ENCODE data around the gene ZNF593. TPM values are rescaled to one million over a fixed set of nuclear protein-coding genes. Genes with fewer than 3 reads are reported as not detected.

ZNF593 gene
- total and polyA plus RNA-seq, 11 donors = 13.7 to 147 (median 22.6) TPM

GRCh38 chr1:26210147-26210870, 40.6 kb downstream of the ZNF593 start:
- WGBS, 4 donors = 40 to 54% (median 52%) methylated on average over 4 to 5 of the region's 5 CpGs
- ATAC-seq (peak in 3 of 4 donors; percentile 56 to 80 (median 71)), DNase-seq (no peak)
- H3K4me3 ChIP-seq = no peak overlapping the region
- H3K27ac ChIP-seq = no peak overlapping the region
- H3K27me3 ChIP-seq = peaks cover 0 to 3% (median 0%) of the 10 kb centered on the region in 9 donors
- intact Hi-C loops (cut with DNase I) = no loop called here
- TF ChIP-seq, protein P1, sequence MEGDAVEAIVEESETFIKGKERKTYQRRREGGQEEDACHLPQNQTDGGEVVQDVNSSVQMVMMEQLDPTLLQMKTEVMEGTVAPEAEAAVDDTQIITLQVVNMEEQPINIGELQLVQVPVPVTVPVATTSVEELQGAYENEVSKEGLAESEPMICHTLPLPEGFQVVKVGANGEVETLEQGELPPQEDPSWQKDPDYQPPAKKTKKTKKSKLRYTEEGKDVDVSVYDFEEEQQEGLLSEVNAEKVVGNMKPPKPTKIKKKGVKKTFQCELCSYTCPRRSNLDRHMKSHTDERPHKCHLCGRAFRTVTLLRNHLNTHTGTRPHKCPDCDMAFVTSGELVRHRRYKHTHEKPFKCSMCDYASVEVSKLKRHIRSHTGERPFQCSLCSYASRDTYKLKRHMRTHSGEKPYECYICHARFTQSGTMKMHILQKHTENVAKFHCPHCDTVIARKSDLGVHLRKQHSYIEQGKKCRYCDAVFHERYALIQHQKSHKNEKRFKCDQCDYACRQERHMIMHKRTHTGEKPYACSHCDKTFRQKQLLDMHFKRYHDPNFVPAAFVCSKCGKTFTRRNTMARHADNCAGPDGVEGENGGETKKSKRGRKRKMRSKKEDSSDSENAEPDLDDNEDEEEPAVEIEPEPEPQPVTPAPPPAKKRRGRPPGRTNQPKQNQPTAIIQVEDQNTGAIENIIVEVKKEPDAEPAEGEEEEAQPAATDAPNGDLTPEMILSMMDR (IDR thresholded peaks at IDR 0.05) = no peak
- TF ChIP-seq POLR2A (IDR thresholded peaks at IDR 0.05) = no peak
- H3K9me3 ChIP-seq = no peaks in the 10 kb centered on the region
- H3K36me3 ChIP-seq = no peaks in the 10 kb centered on the region
- H3K4me1 ChIP-seq = peaks cover 0 to 5% (median 0%) of the 10 kb centered on the region in 12 donors

- intact Hi-C loops (cut with DNase I) = no loop called here
- peaks cover 0 to 3% (median 0%) of the 10 kb centered on the region in 9 donors for H3K27me3 ChIP-seq
- no peak for DNase-seq
- H3K36me3 ChIP-seq = no peaks in the 10 kb centered on the region
- WGBS, 4 donors = 85 to 93% (median 90%) methylated on average over 5 of the region's 5 CpGs
- no peak overlapping the region for H3K27ac ChIP-seq
- H3K4me3 ChIP-seq = no peak overlapping the region
- no peak for TF ChIP-seq POLR2A (IDR thresholded peaks at IDR 0.05)
- TF ChIP-seq, protein P1 (IDR thresholded peaks at IDR 0.05) = no peak
- peaks cover 0 to 5% (median 0%) of the 10 kb centered on the region in 12 donors for H3K4me1 ChIP-seq
- no peak for ATAC-seq
- no peaks in the 10 kb centered on the region for H3K9me3 ChIP-seq
These were observed 43.0 kb downstream of the ZNF593 start for GRCh38 chr1:26212726-26213125.

DNA sequence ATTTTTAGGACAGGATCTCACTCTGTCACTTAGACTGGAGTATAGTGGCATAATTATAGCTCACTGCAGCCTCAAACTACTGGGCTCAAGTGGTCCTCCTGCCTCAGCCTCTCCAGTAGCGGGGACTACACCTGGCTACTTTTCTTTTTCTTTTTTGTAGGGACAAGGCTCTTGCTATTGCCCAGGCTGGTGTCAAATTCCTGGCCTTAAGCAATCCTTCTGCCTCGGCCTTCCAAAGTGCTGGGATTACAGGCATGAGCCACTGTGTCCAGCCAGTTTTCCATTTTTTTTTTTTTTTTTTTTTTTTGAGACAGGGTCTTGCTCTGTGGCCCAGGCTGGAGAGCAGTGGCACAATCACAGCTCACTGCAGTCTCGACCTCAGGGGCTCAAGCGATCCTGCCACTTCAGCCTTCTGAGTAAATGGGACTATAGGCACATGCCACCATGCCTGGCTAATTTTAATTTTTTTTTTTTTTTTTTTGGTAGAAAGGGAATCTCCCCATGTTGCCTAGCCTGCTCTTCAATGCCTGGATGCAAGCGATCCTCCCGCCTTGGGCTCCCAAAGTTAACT, 43.7 kb downstream of the ZNF593 start:
- TF ChIP-seq POLR2A (IDR thresholded peaks at IDR 0.05) = no peak
- TF ChIP-seq, protein P1 (IDR thresholded peaks at IDR 0.05) = no peak
- Histone ChIP-seq H3K4me3 (no peak overlapping the region), H3K4me1 (peaks cover 0 to 5% (median 0%) of the 10 kb centered on the region in 12 donors), H3K36me3 (no peaks in the 10 kb centered on the region), H3K27me3 (peaks cover 0 to 3% (median 0%) of the 10 kb centered on the region in 9 donors), H3K9me3 (no peaks in the 10 kb centered on the region), H3K27ac (no peak overlapping the region)
- DNase-seq (no peak), ATAC-seq (no peak)
- WGBS, 4 donors = 85 to 91% (median 89%) methylated on average over 6 of the region's 6 CpGs
- intact Hi-C loops (cut with DNase I) = no loop called here

GRCh38 chr1:26215246-26215645, 45.5 kb downstream of the ZNF593 start:
- 46 to 86% (median 56%) methylated on average over 3 of the region's 3 CpGs for WGBS, 4 donors
- H3K9me3 ChIP-seq = no peaks in the 10 kb centered on the region

More at GRCh38 chr1:26215246-26215645, 45.5 kb downstream of the ZNF593 start:
- no peak for TF ChIP-seq POLR2A (IDR thresholded peaks at IDR 0.05)
- TF ChIP-seq, protein P1 (IDR thresholded peaks at IDR 0.05) = no peak
- intact Hi-C loops (cut with DNase I) = no loop called here
- H3K27me3 ChIP-seq = no peaks in the 10 kb centered on the region
- DNase-seq (no peak), ATAC-seq (no peak)
- H3K4me3 ChIP-seq = no peak overlapping the region
- no peak overlapping the region for H3K27ac ChIP-seq
- H3K4me1 ChIP-seq = peaks cover 0 to 4% (median 0%) of the 10 kb centered on the region in 12 donors
- H3K36me3 ChIP-seq = no peaks in the 10 kb centered on the region

Measured in heart left ventricle (tissue), 16 donors.